Fibroblast of lung (primary cell): ENCODE measurements around the gene SMPD3.

Experiments used
- EZH2 ChIP-seq: IDR thresholded peaks from 2 replicates; pipeline ENCODE4 v1.5.1; 2012; ENCODE audit warnings: low read length, control low read depth, mild to moderate bottlenecking; ENCODE audit errors: missing control alignments
- TF ChIP-seq, protein P1 (sequence below), 2 donors: IDR thresholded peaks in 1 of 2; conservative IDR thresholded peaks in 1 of 2; 1 replicate in 1 of 2; 2 replicates in 1 of 2; pipeline ENCODE4 v1.5.1; 2011 to 2012; ENCODE audit warnings: low read length in 2 of 2, control low read depth in 1 of 2, inconsistent platforms in 1 of 2, low read depth in 1 of 2, mild to moderate bottlenecking in 1 of 2

DNA sequence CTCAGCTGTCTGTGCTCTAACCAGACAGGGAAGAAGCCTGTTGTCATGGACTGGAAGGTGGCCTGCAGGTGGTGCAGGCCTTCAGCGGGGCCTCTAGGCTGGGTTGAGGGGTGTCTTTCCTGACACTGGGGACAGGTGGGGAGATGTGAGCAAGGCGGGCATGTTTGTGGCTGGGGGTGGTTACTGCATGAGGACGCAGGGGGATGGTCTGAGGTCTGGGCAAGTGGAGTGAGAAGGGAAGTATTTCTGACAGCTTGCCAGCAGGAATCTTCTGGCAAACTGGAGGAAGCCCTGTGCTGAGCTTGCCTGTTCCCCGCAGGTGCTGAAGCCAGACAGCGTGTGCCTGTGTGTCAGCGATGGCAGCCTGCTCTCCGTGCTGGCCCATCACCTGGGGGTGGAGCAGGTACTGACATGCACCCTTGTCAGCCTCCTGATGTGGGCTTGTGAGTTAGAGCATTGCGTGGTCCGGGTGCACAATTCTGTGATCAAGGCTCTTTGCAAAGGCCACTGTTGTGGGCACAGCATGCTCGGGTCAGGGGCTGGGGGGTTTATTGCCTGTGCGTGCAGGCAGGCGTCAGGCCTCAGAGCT, 101.3 kb downstream of the SMPD3 start:
- TF ChIP-seq, protein P1, sequence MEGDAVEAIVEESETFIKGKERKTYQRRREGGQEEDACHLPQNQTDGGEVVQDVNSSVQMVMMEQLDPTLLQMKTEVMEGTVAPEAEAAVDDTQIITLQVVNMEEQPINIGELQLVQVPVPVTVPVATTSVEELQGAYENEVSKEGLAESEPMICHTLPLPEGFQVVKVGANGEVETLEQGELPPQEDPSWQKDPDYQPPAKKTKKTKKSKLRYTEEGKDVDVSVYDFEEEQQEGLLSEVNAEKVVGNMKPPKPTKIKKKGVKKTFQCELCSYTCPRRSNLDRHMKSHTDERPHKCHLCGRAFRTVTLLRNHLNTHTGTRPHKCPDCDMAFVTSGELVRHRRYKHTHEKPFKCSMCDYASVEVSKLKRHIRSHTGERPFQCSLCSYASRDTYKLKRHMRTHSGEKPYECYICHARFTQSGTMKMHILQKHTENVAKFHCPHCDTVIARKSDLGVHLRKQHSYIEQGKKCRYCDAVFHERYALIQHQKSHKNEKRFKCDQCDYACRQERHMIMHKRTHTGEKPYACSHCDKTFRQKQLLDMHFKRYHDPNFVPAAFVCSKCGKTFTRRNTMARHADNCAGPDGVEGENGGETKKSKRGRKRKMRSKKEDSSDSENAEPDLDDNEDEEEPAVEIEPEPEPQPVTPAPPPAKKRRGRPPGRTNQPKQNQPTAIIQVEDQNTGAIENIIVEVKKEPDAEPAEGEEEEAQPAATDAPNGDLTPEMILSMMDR (conservative IDR thresholded peaks at IDR 0.05 in 1 of 2, IDR thresholded peaks at IDR 0.05 in 1 of 2; ENCODE audit: low read depth in 1 of 2, low read length in 2 of 2): no peak
- TF ChIP-seq EZH2: no peak
